A549 treated with AZD9567 at 1 μM for 4 hours (cell line): Measurements from ENCODE around the gene CES1. TPM values are rescaled to one million over a fixed set of nuclear protein-coding genes. Genes with fewer than 3 reads are reported as not detected.

Source experiments
- total RNA-seq: library from RNA; stranded (reverse); fragments of 200-300 nt; extraction: Qiagen RNA extraction; gene quantifications from 5 replicates; pipeline ENCODE4 v1.2.3, GENCODE V29; 2022; ENCODE audit not compliant: insufficient read depth

Gene CES1
- 31.5 to 46.9 TPM (median 40.0 TPM) in 5 replicates for total RNA-seq

GRCh38 chr16:55832773-55833691 is at the start of gene CES1:
Gene CES1, minus strand, starts transcription at chr16:55833096. Its CDS starts 41 bp downstream, at chr16:55833055.

GRCh38 chr16:55875273-55875672 is 42.4 kb upstream of the CES1 start, which contains the start of gene CES5A:
Gene CES5A, minus strand, starts transcription at chr16:55875373. Its CDS starts 152 bp downstream, at chr16:55875221.

Other genes with a start within 250 kb of the CES1 start
- gene SLC6A2, start 177.1 kb downstream of the CES1 start, total RNA-seq: 0.06 to 0.13 TPM (median 0.11 TPM) in 3 of 5 replicates, not detected in the others
- not detected in 5 replicates for gene CES5A, start 42.3 kb upstream of the CES1 start, total RNA-seq